GM12878 (cell line): ENCODE measurements around the gene PML. TPM values are rescaled to one million over a fixed set of nuclear protein-coding genes. Genes with fewer than 3 reads are reported as not detected.

Experiments
- ATAC-seq: fragments of 200-7000 bp; cut with Tn5 transposase; 3 replicates; pipeline ENCODE4 v1.9.1; 2020; ENCODE audit warnings: mild to moderate bottlenecking, moderate library complexity
- BruUV-seq: library from RNA; stranded (reverse); fragments of 400-500 nt; replicated peaks from 2 replicates; lab custom pipeline; 2021; lab: Mats Ljungman, UMichigan
- CTCF ChIA-PET: fragments of 300-600 bp; sonication (Branson Sonifier 250); formaldehyde crosslinking; extraction: SDS; loops from one replicate; lab custom pipeline; 2021; ENCODE audit warnings: inconsistent platforms; lab: Yijun Ruan, JAX
- POLR2A ChIA-PET: fragments of 350-600 bp; formaldehyde crosslinking; extraction: SDS; loops from one replicate; lab custom pipeline; 2021; ENCODE audit warnings: inconsistent platforms; lab: Charles Lee
- RAD21 ChIA-PET: fragments of 300-600 bp; sonication (Branson Sonifier 250); formaldehyde crosslinking; loops from one replicate; lab custom pipeline; 2023; ENCODE audit warnings: antibody characterized with exemption; ENCODE audit not compliant: unreplicated experiment; lab: Charles Lee
- SMC1A ChIA-PET: fragments of 300-600 bp; sonication (Branson Sonifier 250); formaldehyde crosslinking; loops from one replicate; lab custom pipeline; 2023; ENCODE audit not compliant: unreplicated experiment, uncharacterized antibody; lab: Charles Lee
- DNase-seq: peaks from one replicate; pipeline ENCODE4 v3.0.0-alpha.2; 2011; ENCODE audit warnings: low read depth, low spot score
- FAIRE-seq: peaks from 3 replicates; lab custom pipeline; 2011; peaks lifted over from hg19 to GRCh38; lab: Jason Lieb, UNC
- H2AFZ ChIP-seq: 2 replicates; pipeline ENCODE4 v1.6.0; 2011; ENCODE audit warnings: low read depth, low read length, control low read depth; ENCODE audit not compliant: control insufficient read depth
- H3K27ac ChIP-seq: 2 replicates; pipeline ENCODE4 v1.5.1; 2011; ENCODE audit warnings: control low read depth; ENCODE audit not compliant: control insufficient read depth, insufficient read depth
- H3K27me3 ChIP-seq, 2 experiments: replicated peaks in 1 of 2; 2 replicates each; pipeline versions ENCODE4 v1.6.0 to v1.6.1; 2011; ENCODE audit warnings: low read length in 1 of 2; ENCODE audit not compliant: control insufficient read depth in 2 of 2, insufficient read depth in 2 of 2
- H3K36me3 ChIP-seq, 2 experiments: 2 replicates each; pipeline ENCODE4 v1.5.1; 2011; ENCODE audit warnings: low read length in 1 of 2; ENCODE audit not compliant: control insufficient read depth in 2 of 2, insufficient read depth in 2 of 2
- H3K4me1 ChIP-seq: 2 replicates; pipeline ENCODE4 v1.6.1; 2011; ENCODE audit warnings: mild to moderate bottlenecking, low read length, moderate library complexity, mixed read lengths; ENCODE audit not compliant: control insufficient read depth, insufficient read depth
- H3K4me2 ChIP-seq: 2 replicates; pipeline ENCODE4 v1.6.0; 2011; ENCODE audit warnings: control low read depth; ENCODE audit not compliant: control insufficient read depth, insufficient read depth
- H3K4me3 ChIP-seq: fragments of 200-600 bp; sonication (generic); 2 replicates; pipeline ENCODE4 v1.5.1; 2016
- H3K79me2 ChIP-seq: 2 replicates; pipeline ENCODE4 v1.6.0; 2011; ENCODE audit warnings: low read length; ENCODE audit not compliant: control insufficient read depth, insufficient read depth
- H3K9ac ChIP-seq: 2 replicates; pipeline ENCODE4 v1.8.0; 2011; ENCODE audit warnings: low read length, control low read depth, mixed read lengths; ENCODE audit not compliant: control insufficient read depth, insufficient read depth
- H3K9me3 ChIP-seq: replicated peaks from 3 replicates; pipeline ENCODE4 v1.5.1; 2011; ENCODE audit warnings: mild to moderate bottlenecking, low read length; ENCODE audit not compliant: control insufficient read depth, insufficient read depth
- H4K20me1 ChIP-seq: 2 replicates; pipeline ENCODE4 v1.6.0; 2011; ENCODE audit not compliant: control insufficient read depth, insufficient read depth
- ASH2L ChIP-seq: fragments of 300-600, 200-600 bp; sonication (generic); IDR thresholded peaks from 2 replicates; pipeline ENCODE4 v1.6.1; 2017; ENCODE audit warnings: low read depth, mild to moderate bottlenecking, borderline replicate concordance
- BACH1 ChIP-seq: fragments of 450-650 bp; IDR thresholded peaks from 2 replicates; pipeline ENCODE4 v1.6.1; 2017; ENCODE audit warnings: mild to moderate bottlenecking, borderline replicate concordance
- CBFB ChIP-seq: IDR thresholded peaks from 2 replicates; pipeline ENCODE4 v1.6.1; 2016; ENCODE audit warnings: antibody characterized with exemption, low read depth
- CHD4 ChIP-seq: fragments of 200-600 bp; sonication (generic); IDR thresholded peaks from 2 replicates; pipeline ENCODE4 v1.6.1; 2016; ENCODE audit warnings: mild to moderate bottlenecking
- FOS ChIP-seq: IDR thresholded peaks from 3 replicates; pipeline ENCODE4 v1.6.1; 2011; ENCODE audit warnings: borderline replicate concordance; ENCODE audit not compliant: insufficient read length; ENCODE audit errors: extremely low read depth
- HDAC2 ChIP-seq: fragments of 200-600 bp; sonication (generic); IDR thresholded peaks from 2 replicates; pipeline ENCODE4 v1.6.1; 2017
- IKZF2 ChIP-seq, 2 experiments: fragments of 450-650 bp; IDR thresholded peaks; 2 replicates each; pipeline ENCODE4 v1.6.1; 2017; ENCODE audit warnings: mild to moderate bottlenecking in 2 of 2, moderate library complexity in 2 of 2
- IRF4 ChIP-seq: IDR thresholded peaks from 2 replicates; pipeline ENCODE4 v1.6.1; 2011; ENCODE audit warnings: low read depth, low read length
- MTA3 ChIP-seq: IDR thresholded peaks from 2 replicates; pipeline ENCODE4 v1.6.1; 2012; ENCODE audit warnings: low read length, inconsistent platforms, borderline replicate concordance
- PML ChIP-seq: IDR thresholded peaks from 2 replicates; pipeline ENCODE4 v1.6.1; 2012; ENCODE audit warnings: low read length, inconsistent platforms
- RAD21 ChIP-seq: IDR thresholded peaks from 2 replicates; pipeline ENCODE4 v1.6.1; 2011; ENCODE audit warnings: mild to moderate bottlenecking, low read depth, low read length, moderate library complexity; ENCODE audit not compliant: insufficient read depth
- SMC3 ChIP-seq: IDR thresholded peaks from 2 replicates; pipeline ENCODE4 v1.6.1; 2011; ENCODE audit warnings: low read length, improper control_type of control experiment, borderline replicate concordance
- SUZ12 ChIP-seq: fragments of 200-600 bp; sonication (generic); IDR thresholded peaks from one replicate; pipeline ENCODE4 v1.6.1; 2018; ENCODE audit warnings: antibody characterized with exemption, mild to moderate bottlenecking; ENCODE audit not compliant: unreplicated experiment
- TCF12 ChIP-seq: IDR thresholded peaks from 2 replicates; pipeline ENCODE4 v1.6.1; 2011; ENCODE audit warnings: low read depth, mild to moderate bottlenecking, low read length
- YY1 ChIP-seq: IDR thresholded peaks from 2 replicates; pipeline ENCODE4 v1.6.1; 2011; ENCODE audit warnings: low read depth, mild to moderate bottlenecking, low read length
- ZBED1 ChIP-seq: IDR thresholded peaks from 2 replicates; pipeline ENCODE4 v1.6.1; 2016; ENCODE audit warnings: borderline replicate concordance
- WGBS: methylation state at CpG from one replicate; pipeline ENCODE4 v1.1.6; 2016; ENCODE audit warnings: low lambda C conversion rate; ENCODE audit not compliant: insufficient replicate concordance, insufficient coverage; ENCODE audit errors: missing lambda C conversion rate; 5-methylcytosine and 5-hydroxymethylcytosine counted together
- in situ Hi-C: fragments of 300-500 bp; cut with MboI; formaldehyde crosslinking; loops from 9 replicates; pipeline ENCODE4 v1.14.3; 2018; ENCODE audit warnings: mixed read lengths
- intact Hi-C: fragments of 100-400 bp; cut with micrococcal nuclease; formaldehyde crosslinking; loops from one replicate; pipeline ENCODE4 v1.14.2; 2022; ENCODE audit not compliant: unreplicated experiment
- polyA plus RNA-seq, 11 experiments: library from polyadenylated mRNA; depleted of rRNA in 4 of 11; unstranded in 6 of 11; stranded (reverse) in 5 of 11; fragments of >200 nt; fragmentation: Nextera tagmentation in 4 of 11; fragmentation: Illumina TruSeq in 1 of 11; extraction: Ambion mirVana in 4 of 11; extraction: Trizol in 1 of 11; gene quantifications; 1 replicate in 1 of 11; 2 replicates in 10 of 11; pipeline versions ENCODE4 v1.2.1 to v1.2.3, GENCODE V29; 2011 to 2016; ENCODE audit warnings: inconsistent platforms in 2 of 11, missing spikeins in 2 of 11, low read depth in 1 of 11
- total RNA-seq, 4 experiments: library from RNA; depleted of rRNA in 3 of 4; stranded (reverse); fragments of >200 nt in 3 of 4; fragmentation: Illumina TruSeq in 1 of 4; extraction: Trizol in 1 of 4; gene quantifications; 2 replicates each; pipeline versions ENCODE4 v1.2.1 to v1.2.3, GENCODE V29; 2013 to 2021
- TF ChIP-seq, protein P1 (sequence below): IDR thresholded peaks from 2 replicates; pipeline ENCODE4 v1.6.1; 2012; ENCODE audit warnings: low read depth, low read length, improper control_type of control experiment
- TF ChIP-seq, protein P2 (sequence below): fragments of 450-650 bp; IDR thresholded peaks from 2 replicates; pipeline ENCODE4 v1.6.1; 2017; ENCODE audit warnings: mild to moderate bottlenecking, moderate library complexity
- TF ChIP-seq, protein P3 (sequence below): IDR thresholded peaks from 2 replicates; pipeline ENCODE4 v1.6.1; 2011; ENCODE audit warnings: borderline replicate concordance, low read depth, mild to moderate bottlenecking, moderate library complexity, mixed read lengths, low read length; ENCODE audit not compliant: insufficient read depth; ENCODE audit errors: extremely low read length

PML gene
- total and polyA plus RNA-seq, 10 of the 15 experiments (the other 5 are each of a cell fraction or from before 2014, with no cell fraction given) = 8.5 to 95.5 (median 30.8) TPM

DNA sequence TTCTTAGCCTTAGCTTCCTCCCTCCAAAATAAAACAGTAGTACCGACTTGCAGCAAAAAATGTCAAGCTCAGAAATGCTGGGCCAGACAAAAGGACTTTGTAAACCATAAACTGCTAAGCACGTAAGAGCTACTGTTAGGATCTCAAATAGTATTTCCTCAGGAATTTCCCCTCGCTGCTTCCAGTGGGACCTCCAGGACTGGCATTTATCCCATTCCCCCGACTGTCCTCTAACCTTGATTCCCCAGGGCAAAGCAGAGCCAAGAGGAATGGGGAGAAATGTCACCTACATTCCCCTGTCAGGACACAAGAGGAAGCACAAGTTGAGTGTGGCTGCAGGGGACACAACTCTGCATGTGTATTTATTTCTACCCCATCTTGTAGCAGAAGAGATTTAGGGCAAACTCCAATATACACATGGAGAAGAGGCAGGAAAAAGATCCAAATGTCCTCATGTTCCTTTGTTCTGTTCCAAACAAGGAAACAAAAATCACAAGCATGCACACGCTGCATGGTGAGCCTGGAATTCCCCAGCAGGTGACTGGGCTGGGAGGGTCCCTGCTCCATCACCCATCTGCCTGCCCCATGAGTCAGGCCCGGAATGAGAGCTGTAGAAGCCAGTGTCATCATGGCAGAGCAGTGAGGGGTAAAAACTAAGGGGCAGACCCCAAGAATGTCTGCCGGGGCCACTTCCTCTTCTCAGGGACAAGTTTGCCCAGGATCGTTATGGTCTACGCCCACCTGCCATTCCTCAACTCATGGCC lies 6.7 kb upstream of the PML start:
- H3K36me3 ChIP-seq = no peaks in the 10 kb centered on the region; a peak in 2 of 4 replicates
- FAIRE-seq = peak; percentile 23
- no peak overlapping the region for H3K4me3 ChIP-seq
- ChIA-PET POLR2A (interaction anchor here (0.9 to 2.1 kb wide), 4 partner anchors 10 to 19 kb away, joined by 3 to 6 read pairs (median 6); no protein-coding TSS in a partner anchor), SMC1A (interaction anchor here (1.2 to 2.0 kb wide), 4 partner anchors 10 to 17 kb away, joined by 3 to 11 read pairs (median 7); no protein-coding TSS in a partner anchor), CTCF (interaction anchor here (0.8 to 4.1 kb wide), 7 partner anchors 9 to 62 kb away, joined by 3 to 33 read pairs (median 6); no protein-coding TSS in a partner anchor), RAD21 (interaction anchor here (1.3 to 2.5 kb wide), 4 partner anchors 9 to 15 kb away, joined by 5 to 11 read pairs (median 7); no protein-coding TSS in a partner anchor)
- no peaks in the 10 kb centered on the region for H4K20me1 ChIP-seq
- H3K9ac ChIP-seq = no peak overlapping the region; the same call in 1 of the 2 replicates
- no peak for DNase-seq
- no peaks in the 10 kb centered on the region for H3K27me3 ChIP-seq
- ATAC-seq = peak; percentile 70
- no TSS peak for BruUV-seq
- peaks cover 4% of the 10 kb centered on the region; the same call in 1 of the 2 replicates for H3K79me2 ChIP-seq
- H3K4me1 ChIP-seq = peaks cover 47% of the 10 kb centered on the region
- intact Hi-C loops (no loop called here), in situ Hi-C loops (no loop called here)
- 38% methylated on average over 9 of the region's 9 CpGs for WGBS
- H3K9me3 ChIP-seq = no peaks in the 10 kb centered on the region
- H2AFZ ChIP-seq = peak overlapping the region; percentile 0; the same call in 1 of the 2 replicates
- peak overlapping the region; percentile 0 for H3K4me2 ChIP-seq
- peak overlapping the region; percentile 67 for H3K27ac ChIP-seq
- TF ChIP-seq BACH1 = no peak
- TF ChIP-seq ASH2L = no peak
- peak; percentile 78; the same call in 1 of the 2 replicates for TF ChIP-seq TCF12
- TF ChIP-seq IRF4 = 0 out of 2 replicates have a peak, but pooled peaks have one; percentile 36
- TF ChIP-seq, protein P1, sequence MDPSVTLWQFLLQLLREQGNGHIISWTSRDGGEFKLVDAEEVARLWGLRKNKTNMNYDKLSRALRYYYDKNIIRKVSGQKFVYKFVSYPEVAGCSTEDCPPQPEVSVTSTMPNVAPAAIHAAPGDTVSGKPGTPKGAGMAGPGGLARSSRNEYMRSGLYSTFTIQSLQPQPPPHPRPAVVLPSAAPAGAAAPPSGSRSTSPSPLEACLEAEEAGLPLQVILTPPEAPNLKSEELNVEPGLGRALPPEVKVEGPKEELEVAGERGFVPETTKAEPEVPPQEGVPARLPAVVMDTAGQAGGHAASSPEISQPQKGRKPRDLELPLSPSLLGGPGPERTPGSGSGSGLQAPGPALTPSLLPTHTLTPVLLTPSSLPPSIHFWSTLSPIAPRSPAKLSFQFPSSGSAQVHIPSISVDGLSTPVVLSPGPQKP = no peak
- no peak for TF ChIP-seq HDAC2
- no peak for TF ChIP-seq PML
- TF ChIP-seq, protein P2, sequence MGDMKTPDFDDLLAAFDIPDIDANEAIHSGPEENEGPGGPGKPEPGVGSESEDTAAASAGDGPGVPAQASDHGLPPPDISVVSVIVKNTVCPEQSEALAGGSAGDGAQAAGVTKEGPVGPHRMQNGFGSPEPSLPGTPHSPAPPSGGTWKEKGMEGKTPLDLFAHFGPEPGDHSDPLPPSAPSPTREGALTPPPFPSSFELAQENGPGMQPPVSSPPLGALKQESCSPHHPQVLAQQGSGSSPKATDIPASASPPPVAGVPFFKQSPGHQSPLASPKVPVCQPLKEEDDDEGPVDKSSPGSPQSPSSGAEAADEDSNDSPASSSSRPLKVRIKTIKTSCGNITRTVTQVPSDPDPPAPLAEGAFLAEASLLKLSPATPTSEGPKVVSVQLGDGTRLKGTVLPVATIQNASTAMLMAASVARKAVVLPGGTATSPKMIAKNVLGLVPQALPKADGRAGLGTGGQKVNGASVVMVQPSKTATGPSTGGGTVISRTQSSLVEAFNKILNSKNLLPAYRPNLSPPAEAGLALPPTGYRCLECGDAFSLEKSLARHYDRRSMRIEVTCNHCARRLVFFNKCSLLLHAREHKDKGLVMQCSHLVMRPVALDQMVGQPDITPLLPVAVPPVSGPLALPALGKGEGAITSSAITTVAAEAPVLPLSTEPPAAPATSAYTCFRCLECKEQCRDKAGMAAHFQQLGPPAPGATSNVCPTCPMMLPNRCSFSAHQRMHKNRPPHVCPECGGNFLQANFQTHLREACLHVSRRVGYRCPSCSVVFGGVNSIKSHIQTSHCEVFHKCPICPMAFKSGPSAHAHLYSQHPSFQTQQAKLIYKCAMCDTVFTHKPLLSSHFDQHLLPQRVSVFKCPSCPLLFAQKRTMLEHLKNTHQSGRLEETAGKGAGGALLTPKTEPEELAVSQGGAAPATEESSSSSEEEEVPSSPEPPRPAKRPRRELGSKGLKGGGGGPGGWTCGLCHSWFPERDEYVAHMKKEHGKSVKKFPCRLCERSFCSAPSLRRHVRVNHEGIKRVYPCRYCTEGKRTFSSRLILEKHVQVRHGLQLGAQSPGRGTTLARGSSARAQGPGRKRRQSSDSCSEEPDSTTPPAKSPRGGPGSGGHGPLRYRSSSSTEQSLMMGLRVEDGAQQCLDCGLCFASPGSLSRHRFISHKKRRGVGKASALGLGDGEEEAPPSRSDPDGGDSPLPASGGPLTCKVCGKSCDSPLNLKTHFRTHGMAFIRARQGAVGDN = peak; percentile 70
- TF ChIP-seq IKZF2 (IDR thresholded peaks at IDR 0.05) = no peak; a peak in 2 of 4 replicates
- TF ChIP-seq MTA3 = no peak
- TF ChIP-seq, protein P3, sequence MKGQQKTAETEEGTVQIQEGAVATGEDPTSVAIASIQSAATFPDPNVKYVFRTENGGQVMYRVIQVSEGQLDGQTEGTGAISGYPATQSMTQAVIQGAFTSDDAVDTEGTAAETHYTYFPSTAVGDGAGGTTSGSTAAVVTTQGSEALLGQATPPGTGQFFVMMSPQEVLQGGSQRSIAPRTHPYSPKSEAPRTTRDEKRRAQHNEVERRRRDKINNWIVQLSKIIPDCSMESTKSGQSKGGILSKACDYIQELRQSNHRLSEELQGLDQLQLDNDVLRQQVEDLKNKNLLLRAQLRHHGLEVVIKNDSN = peak; percentile 20
- no peak for TF ChIP-seq FOS
- TF ChIP-seq CHD4 = no peak
- TF ChIP-seq SMC3 = no peak
- no peak for TF ChIP-seq CBFB
- no peak for TF ChIP-seq SUZ12
- no peak; the same call in 1 of the 2 replicates for TF ChIP-seq ZBED1
- TF ChIP-seq YY1 = peak; percentile 71
- TF ChIP-seq RAD21 = no peak
